ENCODE results near the gene NR2E3. TPM values are rescaled to one million over a fixed set of nuclear protein-coding genes. Genes with fewer than 3 reads are reported as not detected.
"Not testable (repeated sequence)": the region's sequence is repeated elsewhere in the genome, so short reads cannot be mapped to it uniquely, and the experiment has no call there.

NR2E3 gene
- total RNA-seq, 2 experiments from 2014 or later: not detected

DNA sequence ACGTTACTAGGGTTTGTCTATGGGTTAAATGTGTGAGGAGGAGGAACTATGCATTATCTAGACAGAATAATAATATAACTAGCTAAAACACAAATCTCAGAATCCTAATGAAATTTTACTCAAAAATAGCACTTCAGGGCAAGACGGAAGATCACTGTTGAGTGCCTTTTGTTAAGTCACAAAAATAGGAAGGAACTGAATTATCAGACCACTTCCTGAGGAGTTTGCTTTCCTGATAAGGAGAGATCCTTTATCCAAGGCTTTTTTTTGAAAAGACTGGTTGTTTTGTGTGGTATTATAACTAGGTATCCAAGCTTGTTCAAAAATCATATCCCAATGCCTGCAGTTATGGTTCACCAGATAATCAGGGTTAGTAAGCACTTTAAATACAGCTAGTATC is 34.6 kb downstream of the NR2E3 start:
- DNase-seq (ENCODE audit: low spot score): no peak
- TF ChIP-seq CTCF (conservative IDR thresholded peaks at IDR 0.05; ENCODE audit: low read length) (no peak), EZH2phosphoT487 (IDR thresholded peaks at IDR 0.05; ENCODE audit: borderline replicate concordance, low read depth, low read length) (no peak)
- Histone ChIP-seq H3K9me3 (ENCODE audit: low read length) (no peaks in the 10 kb centered on the region), H3K36me3 (ENCODE audit: insufficient read depth, low read length) (peaks cover 67% of the 10 kb centered on the region), H3K4me2 (ENCODE audit: low read length) (no peak overlapping the region), H3K4me1 (ENCODE audit: insufficient read depth, low read length, poor library complexity, severe bottlenecking) (no peaks in the 10 kb centered on the region), H3K9me2 (ENCODE audit: insufficient read depth, low read length) (no peaks in the 10 kb centered on the region), H3K79me2 (ENCODE audit: insufficient read depth, low read depth, low read length) (no peaks in the 10 kb centered on the region), H4K20me1 (ENCODE audit: insufficient read depth, low read length) (no peaks in the 10 kb centered on the region), H3K4me3 (ENCODE audit: low read depth, low read length, poor library complexity, severe bottlenecking) (no peak overlapping the region), H3K27ac (ENCODE audit: low read depth, low read length, poor library complexity, severe bottlenecking) (no peak overlapping the region), H2AFZ (ENCODE audit: low read length) (no peak overlapping the region)
- no TSS peak for BruUV-seq (replicated peaks)
- ChIA-PET POLR2A (no interaction called here), CTCF (ENCODE audit: unreplicated experiment) (no interaction called here)
- intact Hi-C loops (cut with micrococcal nuclease; ENCODE audit: unreplicated experiment): no loop called here

DNA sequence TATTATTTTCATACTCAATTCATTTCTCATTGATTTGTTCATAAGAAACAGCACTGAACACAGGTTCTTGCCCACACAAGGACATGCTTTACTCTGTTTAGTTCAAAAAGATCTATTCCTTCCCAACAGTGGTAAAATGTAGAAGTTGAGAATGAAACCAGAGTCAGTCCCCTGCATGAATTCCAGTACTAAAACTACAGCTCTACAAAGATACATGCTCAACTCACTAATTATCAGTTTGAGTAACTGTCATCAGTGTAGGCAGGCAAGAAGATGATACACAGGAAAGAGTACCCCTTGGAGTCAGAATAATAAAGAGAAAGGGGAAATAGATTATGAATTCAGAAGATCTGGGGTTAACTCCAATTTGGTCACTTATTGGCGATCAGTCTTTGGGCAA is 43.2 kb downstream of the NR2E3 start:
- no peaks in the 10 kb centered on the region for H3K9me3 ChIP-seq (ENCODE audit: low read length)
- POLR2A ChIA-PET: no interaction called here
- peaks cover 45% of the 10 kb centered on the region for H3K36me3 ChIP-seq (ENCODE audit: insufficient read depth, low read length)
- no peak overlapping the region for H2AFZ ChIP-seq (ENCODE audit: low read length)
- no peak overlapping the region for H3K4me2 ChIP-seq (ENCODE audit: low read length)
- CTCF ChIA-PET (ENCODE audit: unreplicated experiment): no interaction called here
- H3K27ac ChIP-seq (ENCODE audit: low read depth, low read length, poor library complexity, severe bottlenecking): no peak overlapping the region
- intact Hi-C loops (cut with micrococcal nuclease; ENCODE audit: unreplicated experiment): no loop called here
- BruUV-seq (replicated peaks): no TSS peak
- no peak for DNase-seq (ENCODE audit: low spot score)
- no peaks in the 10 kb centered on the region for H3K4me1 ChIP-seq (ENCODE audit: insufficient read depth, low read length, poor library complexity, severe bottlenecking)
- TF ChIP-seq EZH2phosphoT487 (IDR thresholded peaks at IDR 0.05; ENCODE audit: borderline replicate concordance, low read depth, low read length) (no peak), CTCF (conservative IDR thresholded peaks at IDR 0.05; ENCODE audit: low read length) (no peak)
- no peaks in the 10 kb centered on the region for H3K9me2 ChIP-seq (ENCODE audit: insufficient read depth, low read length)
- no peaks in the 10 kb centered on the region for H3K79me2 ChIP-seq (ENCODE audit: insufficient read depth, low read depth, low read length)
- no peak overlapping the region for H3K4me3 ChIP-seq (ENCODE audit: low read depth, low read length, poor library complexity, severe bottlenecking)
- no peaks in the 10 kb centered on the region for H4K20me1 ChIP-seq (ENCODE audit: insufficient read depth, low read length)

DNA sequence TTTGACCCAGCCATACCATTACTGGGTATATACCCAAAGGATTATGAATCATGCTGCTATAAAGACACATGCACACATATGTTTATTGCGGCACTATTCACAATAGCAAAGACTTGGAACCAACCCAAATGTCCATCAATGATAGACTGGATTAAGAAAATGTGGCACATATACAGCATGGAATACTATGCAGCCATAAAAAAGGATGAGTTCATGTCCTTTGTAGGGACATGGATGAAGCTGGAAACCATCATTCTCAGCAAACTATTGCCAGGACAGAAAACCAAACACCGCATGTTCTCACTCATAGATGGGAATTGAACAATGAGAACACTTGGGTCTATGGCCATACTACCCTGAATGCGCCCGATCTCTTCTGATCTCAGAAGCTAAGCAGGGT is 47.9 kb downstream of the NR2E3 start:
- DNase-seq (ENCODE audit: low spot score); H3K4me3 ChIP-seq (ENCODE audit: low read depth, low read length, poor library complexity, severe bottlenecking); intact Hi-C loops (cut with micrococcal nuclease; ENCODE audit: unreplicated experiment); H3K9me2 ChIP-seq (ENCODE audit: insufficient read depth, low read length); POLR2A ChIA-PET; BruUV-seq (replicated peaks); H3K4me1 ChIP-seq (ENCODE audit: insufficient read depth, low read length, poor library complexity, severe bottlenecking); H2AFZ ChIP-seq (ENCODE audit: low read length); H3K27ac ChIP-seq (ENCODE audit: low read depth, low read length, poor library complexity, severe bottlenecking); H3K79me2 ChIP-seq (ENCODE audit: insufficient read depth, low read depth, low read length); H3K9me3 ChIP-seq (ENCODE audit: low read length); CTCF ChIA-PET (ENCODE audit: unreplicated experiment); H3K4me2 ChIP-seq (ENCODE audit: low read length); H4K20me1 ChIP-seq (ENCODE audit: insufficient read depth, low read length): not testable (repeated sequence)
- H3K36me3 ChIP-seq (ENCODE audit: insufficient read depth, low read length): peaks cover 23% of the 10 kb centered on the region

Small RNA genes within 50 kb of the gene (small RNA-seq; reads per million reads assigned to genes)
- 1.0 reads per million, percentile 51 among the genes with 10 or more reads in this experiment for gene RNA5SP399

Measured in OCI-LY7 (cell line).